GM19455 (cell line): Measurements from ENCODE around the gene CAPN15.

Source experiments
- ATAC-seq: cut with Tn5 transposase; IDR thresholded peaks from one replicate; pipeline ENCODE4 v1.9.1; 2021; ENCODE audit not compliant: unreplicated experiment

Gene CAPN15

GRCh38 chr16:560204-560700, 32.7 kb downstream of the CAPN15 start, which contains the start of gene PRR35:
Gene PRR35 (plus strand): TSS chr16:560394. CDS start chr16:563295, 2,901 bp downstream.
- no peak for ATAC-seq

DNA sequence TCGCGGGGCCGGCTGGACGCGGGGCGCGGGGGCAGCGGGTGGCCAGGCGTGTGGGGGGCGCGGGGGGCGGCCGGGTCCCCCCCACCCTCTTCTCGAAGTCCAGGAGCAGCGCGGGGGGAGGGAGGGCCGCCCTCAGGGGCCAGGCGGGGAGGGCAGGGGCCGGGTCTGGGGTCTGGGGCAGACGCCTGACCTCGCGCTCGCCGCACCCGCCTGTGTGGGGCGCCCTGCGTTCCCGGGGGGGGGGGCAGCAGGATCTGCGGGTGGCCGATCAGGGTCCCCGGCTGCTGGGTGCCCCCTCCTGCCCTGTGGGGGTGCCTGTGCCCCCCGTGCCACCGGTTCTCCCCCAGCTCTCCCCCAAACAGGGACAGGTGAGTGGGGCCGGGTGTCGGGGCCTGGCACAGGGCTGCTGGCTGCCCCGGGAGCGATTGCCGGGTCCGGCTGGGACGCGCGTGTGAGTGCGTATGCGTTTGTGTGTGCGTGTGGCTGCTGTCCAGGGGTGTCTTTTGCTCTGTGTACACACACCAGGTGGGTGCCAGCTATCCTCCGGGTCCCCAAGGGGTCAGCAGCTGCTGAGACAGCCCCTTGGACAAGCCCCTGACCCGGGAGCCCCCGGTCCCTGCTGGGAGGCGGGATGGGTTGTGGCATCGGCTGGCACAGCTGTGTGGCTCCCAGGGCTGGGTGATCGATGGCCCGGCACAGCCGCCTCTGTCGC, 33.3 kb downstream of the CAPN15 start:
- no peak for ATAC-seq

- ATAC-seq: no peak
These were observed 33.9 kb downstream of the CAPN15 start for GRCh38 chr16:561413-561794.

GRCh38 chr16:561957-562938, 34.7 kb downstream of the CAPN15 start:
- no peak for ATAC-seq

GRCh38 chr16:563072-563644, 35.6 kb downstream of the CAPN15 start:
- ATAC-seq: no peak

- ATAC-seq: no peak
These were observed 37.3 kb downstream of the CAPN15 start for GRCh38 chr16:564690-565418.

DNA sequence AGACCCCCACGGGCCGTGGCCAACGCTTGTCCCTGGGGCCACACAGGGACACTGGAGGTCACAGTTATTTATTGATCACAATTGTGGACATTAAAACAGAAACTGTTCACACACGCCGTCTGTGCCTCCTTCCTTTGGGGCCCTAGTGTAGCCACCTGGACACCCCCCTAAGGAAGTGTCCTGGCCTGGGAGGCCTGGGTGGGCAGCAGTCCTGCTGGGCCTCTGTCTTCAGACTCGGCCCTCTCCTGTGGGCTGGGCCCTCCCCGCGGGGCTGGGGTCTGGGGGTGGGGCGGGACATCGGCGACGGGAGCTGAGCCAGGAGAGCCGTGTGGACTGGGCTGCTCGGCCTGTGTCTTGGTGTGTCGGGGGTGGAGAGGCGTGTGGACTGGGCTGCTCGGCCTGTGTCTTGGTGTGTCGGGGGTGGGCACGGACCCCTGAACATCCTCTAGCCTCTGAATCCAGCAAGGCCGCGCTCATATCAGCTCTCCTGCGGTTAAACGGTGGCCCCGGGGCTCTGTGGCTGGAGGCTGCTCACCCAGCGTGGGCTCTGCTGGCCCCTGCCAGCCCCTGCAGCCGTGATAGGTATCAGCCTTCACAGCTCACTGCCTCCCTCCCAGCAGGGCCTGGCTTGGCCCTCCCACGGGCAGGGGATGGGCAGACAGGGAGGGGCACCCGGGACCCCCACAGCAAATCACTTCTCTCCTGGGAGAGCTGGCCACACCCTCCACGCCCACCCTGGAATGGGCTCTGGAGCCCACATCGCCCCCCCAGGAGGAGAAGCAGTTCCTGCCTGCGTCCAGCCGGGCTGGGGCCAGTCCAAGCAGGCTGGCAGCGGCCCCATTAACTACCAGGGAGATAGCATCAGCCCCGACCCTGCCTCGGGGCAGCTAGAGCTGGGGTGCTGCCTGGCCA, 38.2 kb downstream of the CAPN15 start:
- no peak for ATAC-seq

- ATAC-seq: no peak
These were observed 39.2 kb downstream of the CAPN15 start, which contains the start of gene NHLRC4 for GRCh38 chr16:566475-567372. Gene NHLRC4 (plus strand): TSS chr16:567005. CDS start chr16:568048, 1,043 bp downstream.

DNA sequence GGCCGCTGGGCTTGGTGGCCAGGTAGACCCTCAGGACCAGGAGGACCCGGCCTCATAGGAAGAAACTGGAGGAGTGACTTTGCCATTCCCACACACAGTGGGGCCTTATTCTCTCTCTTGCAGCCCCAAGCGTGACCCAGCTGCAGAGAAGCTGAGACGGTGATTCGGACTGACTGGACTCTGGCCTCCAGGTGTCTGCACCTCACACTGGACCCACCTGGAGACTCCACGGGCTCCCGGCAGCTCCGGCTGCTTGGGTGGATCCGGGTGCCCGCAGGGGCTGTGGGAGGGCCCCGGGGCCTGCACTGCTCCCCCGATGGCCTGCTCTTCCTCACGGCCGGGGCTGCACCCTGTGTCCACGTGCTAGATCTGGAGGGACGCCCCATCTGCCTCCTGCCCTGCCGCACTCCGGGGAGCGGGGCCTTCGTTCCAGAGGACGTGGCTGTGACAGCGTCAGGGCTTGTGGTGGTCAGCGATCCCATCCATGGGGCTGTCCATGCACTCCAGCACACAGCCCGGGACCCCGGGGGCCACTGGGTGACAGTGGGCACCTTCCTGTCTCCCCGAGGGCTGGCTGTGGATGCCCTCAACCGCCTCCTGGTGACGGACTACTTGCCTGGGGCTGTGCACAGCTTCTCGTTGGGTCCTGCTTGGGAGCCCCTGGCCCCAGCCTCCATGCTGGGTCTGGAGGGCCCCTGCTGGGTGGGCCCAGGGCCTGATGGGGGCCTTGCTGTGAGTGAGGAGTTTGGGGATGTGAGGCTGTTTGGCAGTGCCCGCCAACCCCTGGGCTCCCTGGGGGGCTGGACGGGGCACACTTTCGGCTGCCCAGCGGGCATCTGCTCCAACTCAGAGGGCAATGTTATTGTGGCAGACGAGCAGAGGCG, 40.1 kb downstream of the CAPN15 start:
- no peak for ATAC-seq

DNA sequence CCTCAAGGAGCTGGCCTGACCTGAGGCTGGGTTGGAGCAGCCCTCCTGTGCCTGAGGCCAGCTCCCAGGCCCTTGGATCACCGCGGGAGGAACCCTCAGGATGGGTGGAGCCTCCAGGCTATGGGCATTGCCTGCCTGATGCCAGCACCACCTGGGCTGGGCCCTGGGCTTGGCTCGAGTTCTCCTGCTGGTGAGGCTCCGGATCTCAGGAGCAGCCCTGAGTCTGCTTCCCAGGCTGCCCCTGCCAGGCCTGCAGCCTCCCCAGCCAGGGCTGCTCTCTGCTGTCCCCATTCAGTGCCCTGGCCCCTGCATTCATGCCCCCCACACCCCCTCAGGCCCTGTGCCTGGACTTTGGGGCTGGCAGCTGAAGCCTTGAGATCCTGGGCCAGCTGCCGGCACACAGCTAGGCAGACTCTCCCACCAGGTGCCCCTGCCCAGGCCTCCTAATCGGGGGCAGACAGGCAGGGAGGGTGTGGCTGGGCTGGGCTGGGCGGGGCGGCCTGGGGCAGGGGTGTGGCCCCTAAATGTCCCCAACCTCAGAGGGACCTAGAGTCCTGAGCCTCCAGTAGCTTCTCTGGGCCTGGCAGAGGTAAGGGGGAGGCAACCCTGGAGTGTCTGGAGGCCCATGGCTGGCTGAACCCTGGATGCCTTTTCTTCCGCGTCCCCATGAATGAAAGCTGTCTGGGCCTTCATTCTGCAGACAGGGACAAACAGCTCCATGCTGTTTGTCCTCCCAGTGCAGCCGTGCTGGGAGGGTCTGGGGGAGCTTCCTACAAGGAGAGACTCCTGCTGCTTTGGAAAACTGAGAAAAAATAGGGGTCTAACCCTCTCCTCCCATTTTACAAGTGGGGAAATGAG, 41.1 kb downstream of the CAPN15 start:
- ATAC-seq: no peak

GRCh38 chr16:569445-570254, 42.1 kb downstream of the CAPN15 start, which contains the start of gene PIGQ:
Gene PIGQ (plus strand): TSS chr16:569968. CDS start chr16:574075, 4,107 bp downstream.
- ATAC-seq: peak; percentile 37

GRCh38 chr16:572865-573650, 45.5 kb downstream of the CAPN15 start:
- ATAC-seq: no peak

- no peak for ATAC-seq
These were observed 46.7 kb downstream of the CAPN15 start for GRCh38 chr16:574021-574760.
